IMR-90 (cell line): ENCODE measurements around the gene NIPSNAP2. TPM values are rescaled to one million over a fixed set of nuclear protein-coding genes. Genes with fewer than 3 reads are reported as not detected.

ENCODE experiments used
- ATAC-seq: fragments of 200-7000 bp; cut with Tn5 transposase; 2 replicates; pipeline ENCODE4 v1.9.1; 2020; ENCODE audit warnings: low read depth, mild to moderate bottlenecking, moderate library complexity
- BruUV-seq: library from RNA; stranded (reverse); fragments of 400-500 nt; replicated peaks from 2 replicates; lab custom pipeline; 2021; lab: Mats Ljungman, UMichigan
- CTCF ChIA-PET: fragments of 300-600 bp; formaldehyde crosslinking; extraction: SDS; loops from one replicate; lab custom pipeline; 2021; ENCODE audit warnings: antibody characterized with exemption; lab: Yijun Ruan, JAX
- POLR2A ChIA-PET: fragments of 300-600 bp; sonication (Branson Sonifier 250); formaldehyde crosslinking; loops from one replicate; lab custom pipeline; 2022; ENCODE audit warnings: antibody characterized with exemption; ENCODE audit not compliant: unreplicated experiment; lab: Charles Lee
- DNase-seq: peaks from one replicate; pipeline ENCODE4 v3.0.0; 2013
- H2AFZ ChIP-seq: replicated peaks from 2 replicates; pipeline ENCODE3; 2013; ENCODE audit warnings: low read length, mild to moderate bottlenecking; ENCODE audit not compliant: poor library complexity
- H2AK5ac ChIP-seq: 2 replicates; pipeline ENCODE4 v1.6.1; 2013; ENCODE audit warnings: low read depth, low read length, inconsistent platforms
- H2AK9ac ChIP-seq: replicated peaks from 2 replicates; pipeline ENCODE3; 2013; ENCODE audit warnings: mild to moderate bottlenecking, low read depth, low read length, moderate library complexity; ENCODE audit not compliant: poor library complexity
- H2BK120ac ChIP-seq: 2 replicates; pipeline ENCODE4 v1.6.1; 2013; ENCODE audit warnings: low read depth, low read length, inconsistent platforms
- H2BK15ac ChIP-seq: 3 replicates; pipeline ENCODE4 v1.6.1; 2013; ENCODE audit warnings: low read depth, low read length, inconsistent platforms
- H2BK20ac ChIP-seq: 2 replicates; pipeline ENCODE4 v1.6.1; 2013; ENCODE audit warnings: low read depth, mild to moderate bottlenecking, inconsistent platforms, low read length, moderate library complexity
- H2BK5ac ChIP-seq: 2 replicates; pipeline ENCODE4 v1.6.1; 2013; ENCODE audit warnings: mild to moderate bottlenecking, low read depth, low read length, inconsistent platforms; ENCODE audit not compliant: poor library complexity, severe bottlenecking
- H3K14ac ChIP-seq: replicated peaks from 2 replicates; pipeline ENCODE4 v1.6.1; 2013; ENCODE audit warnings: low read depth, low read length, inconsistent platforms
- H3K18ac ChIP-seq: 2 replicates; pipeline ENCODE4 v1.6.1; 2013; ENCODE audit warnings: low read depth, low read length, control low read depth
- H3K23ac ChIP-seq: 2 replicates; pipeline ENCODE4 v1.6.1; 2013; ENCODE audit warnings: low read depth, low read length, inconsistent platforms
- H3K27ac ChIP-seq: 2 replicates; pipeline ENCODE4 v1.5.1; 2013; ENCODE audit warnings: mild to moderate bottlenecking, control low read depth, low read length; ENCODE audit not compliant: insufficient read depth
- H3K27me3 ChIP-seq: 2 replicates; pipeline ENCODE4 v1.6.1; 2013; ENCODE audit warnings: low read length; ENCODE audit not compliant: control insufficient read depth, insufficient read depth
- H3K36me3 ChIP-seq: 2 replicates; pipeline ENCODE4 v1.6.1; 2013; ENCODE audit warnings: low read length, mixed read lengths; ENCODE audit not compliant: control insufficient read depth, insufficient read depth
- H3K4ac ChIP-seq: 2 replicates; pipeline ENCODE4 v1.6.1; 2013; ENCODE audit warnings: low read depth, low read length, inconsistent platforms
- H3K4me1 ChIP-seq: 2 replicates; pipeline ENCODE4 v1.6.1; 2013; ENCODE audit warnings: low read length, mixed read lengths; ENCODE audit not compliant: control insufficient read depth, insufficient read depth
- H3K4me2 ChIP-seq: 2 replicates; pipeline ENCODE4 v1.6.1; 2013; ENCODE audit warnings: low read depth, mild to moderate bottlenecking, control low read depth, low read length, moderate library complexity
- H3K4me3 ChIP-seq: 2 replicates; pipeline ENCODE4 v1.5.1; 2013; ENCODE audit warnings: low read depth, mild to moderate bottlenecking, control low read depth, low read length, moderate library complexity; ENCODE audit not compliant: insufficient read depth
- H3K56ac ChIP-seq: 2 replicates; pipeline ENCODE4 v1.6.1; 2013; ENCODE audit warnings: low read length, inconsistent platforms; ENCODE audit not compliant: insufficient read depth; ENCODE audit errors: extremely low read depth
- H3K79me1 ChIP-seq, 2 experiments: 2 replicates each; pipeline ENCODE4 v1.6.1; 2013; ENCODE audit warnings: low read length in 2 of 2, inconsistent platforms in 1 of 2, low read depth in 1 of 2
- H3K9ac ChIP-seq: 2 replicates; pipeline ENCODE4 v1.6.1; 2013; ENCODE audit warnings: low read depth, low read length, control low read depth
- H3K9me1 ChIP-seq: 2 replicates; pipeline ENCODE4 v1.6.1; 2013; ENCODE audit warnings: low read length, inconsistent platforms; ENCODE audit not compliant: insufficient read depth
- H3K9me3 ChIP-seq: 2 replicates; pipeline ENCODE4 v1.6.1; 2013; ENCODE audit warnings: low read length; ENCODE audit not compliant: control insufficient read depth, insufficient read depth
- H4K20me1 ChIP-seq: 2 replicates; pipeline ENCODE4 v1.6.1; 2013; ENCODE audit warnings: low read length, inconsistent platforms; ENCODE audit not compliant: insufficient read depth
- H4K5ac ChIP-seq: 2 replicates; pipeline ENCODE4 v1.6.1; 2013; ENCODE audit warnings: mild to moderate bottlenecking, low read depth, low read length, control low read depth
- H4K8ac ChIP-seq, 2 experiments: 2 replicates each; pipeline ENCODE4 v1.6.1; 2013; ENCODE audit warnings: low read depth in 2 of 2, low read length in 2 of 2, control low read depth in 1 of 2, inconsistent platforms in 1 of 2
- H4K91ac ChIP-seq: 2 replicates; pipeline ENCODE4 v1.6.1; 2013; ENCODE audit warnings: low read depth, low read length, inconsistent platforms; ENCODE audit not compliant: insufficient read depth
- BHLHE40 ChIP-seq: fragments of 150-350 bp; IDR thresholded peaks from 2 replicates; pipeline ENCODE4 v1.6.1; 2016; ENCODE audit warnings: mild to moderate bottlenecking, low read depth, low read length
- CEBPB ChIP-seq: IDR thresholded peaks from 2 replicates; pipeline ENCODE4 v1.6.1; 2012; ENCODE audit warnings: low read depth, low read length, improper control_type of control experiment
- CHD1 ChIP-seq: IDR thresholded peaks from 2 replicates; pipeline ENCODE4 v1.6.1; 2012; ENCODE audit warnings: low read depth, low read length, improper control_type of control experiment
- CTCF ChIP-seq: conservative IDR thresholded peaks from 2 replicates; pipeline ENCODE4 v1.5.1; 2012; ENCODE audit warnings: mild to moderate bottlenecking, low read depth, low read length, improper control_type of control experiment
- ELK1 ChIP-seq: fragments of 150-350 bp; IDR thresholded peaks from 2 replicates; pipeline ENCODE4 v1.6.1; 2016; ENCODE audit warnings: low read depth, mild to moderate bottlenecking, low read length, moderate library complexity, borderline replicate concordance
- FOS ChIP-seq: fragments of 150-350 bp; IDR thresholded peaks from 2 replicates; pipeline ENCODE4 v1.6.1; 2016; ENCODE audit warnings: low read depth, low read length
- MAFK ChIP-seq: IDR thresholded peaks from 2 replicates; pipeline ENCODE4 v1.6.1; 2012; ENCODE audit warnings: low read depth, low read length, improper control_type of control experiment
- MAZ ChIP-seq: IDR thresholded peaks from 2 replicates; pipeline ENCODE4 v1.6.1; 2012; ENCODE audit warnings: low read depth, mild to moderate bottlenecking, low read length, improper control_type of control experiment, moderate library complexity, borderline replicate concordance
- MXI1 ChIP-seq: IDR thresholded peaks from 2 replicates; pipeline ENCODE4 v1.6.1; 2012; ENCODE audit warnings: low read depth, mild to moderate bottlenecking, low read length, moderate library complexity, borderline replicate concordance
- NFE2L2 ChIP-seq: fragments of 150-350 bp; IDR thresholded peaks from 2 replicates; pipeline ENCODE4 v1.6.1; 2016; ENCODE audit warnings: low read depth, mild to moderate bottlenecking, low read length
- POLR2A ChIP-seq: IDR thresholded peaks from 2 replicates; pipeline ENCODE4 v1.6.1; 2012; ENCODE audit warnings: mild to moderate bottlenecking, low read depth, low read length
- RAD21 ChIP-seq: IDR thresholded peaks from 2 replicates; pipeline ENCODE4 v1.6.1; 2012; ENCODE audit warnings: low read length, improper control_type of control experiment
- RCOR1 ChIP-seq: IDR thresholded peaks from 2 replicates; pipeline ENCODE4 v1.6.1; 2012; ENCODE audit warnings: mild to moderate bottlenecking, low read length, improper control_type of control experiment; ENCODE audit not compliant: insufficient replicate concordance
- RFX5 ChIP-seq: IDR thresholded peaks from 2 replicates; pipeline ENCODE4 v1.8.0; 2012; ENCODE audit warnings: low read depth, mild to moderate bottlenecking, low read length, moderate library complexity
- SMC3 ChIP-seq: fragments of 150-350 bp; IDR thresholded peaks from 2 replicates; pipeline ENCODE4 v1.6.1; 2016; ENCODE audit warnings: low read depth, mild to moderate bottlenecking, antibody characterized with exemption, low read length, moderate library complexity
- USF2 ChIP-seq: fragments of 150-350 bp; IDR thresholded peaks from 2 replicates; pipeline ENCODE4 v1.6.1; 2017; ENCODE audit warnings: mild to moderate bottlenecking, antibody characterized with exemption, low read length, low read depth
- WGBS, 2 experiments: methylation state at CpG; one replicate each; pipeline versions ENCODE4 v1.1.5 to v1.1.7; 2013; ENCODE audit warnings: missing lambda C conversion rate in 2 of 2; ENCODE audit not compliant: insufficient read length in 1 of 2; ENCODE audit errors: extremely low coverage in 2 of 2; 5-methylcytosine and 5-hydroxymethylcytosine counted together
- dilution Hi-C: fragments of 300-500 bp; cut with HindIII; formaldehyde crosslinking; loops from one replicate; pipeline ENCODE4 v1.14.3; 2018; ENCODE audit warnings: low sequenced_read_pairs; ENCODE audit not compliant: unreplicated experiment
- in situ Hi-C: fragments of 300-500 bp; cut with MboI; formaldehyde crosslinking; loops from 3 replicates; pipeline ENCODE4 v1.14.3; 2019; ENCODE audit warnings: low sequenced_read_pairs, inconsistent platforms, mixed read lengths
- intact Hi-C: fragments of 100-400 bp; cut with micrococcal nuclease; formaldehyde crosslinking; loops from 2 replicates; pipeline ENCODE4 v1.10.0; 2022
- polyA plus RNA-seq, 3 experiments: library from polyadenylated mRNA; depleted of rRNA; stranded (reverse); fragments of >200 nt; gene quantifications; 2 replicates each; pipeline ENCODE4 v1.2.3, GENCODE V29; 2012; ENCODE audit warnings: low replicate concordance in 1 of 3
- total RNA-seq: library from RNA; depleted of rRNA; stranded (reverse); fragments of >200 nt; gene quantifications from 2 replicates; pipeline ENCODE4 v1.2.3, GENCODE V29; 2012

The NIPSNAP2 gene
- total and polyA plus RNA-seq, 2 of the 4 experiments (the other 2 are of a cell fraction) = 33.7 to 42.8 TPM

- no peak overlapping the region for H4K8ac ChIP-seq
- H2AFZ ChIP-seq = no peak overlapping the region
- H2BK5ac ChIP-seq = no peak overlapping the region
- no peak overlapping the region for H3K14ac ChIP-seq
- H3K9me3 ChIP-seq = no peaks in the 10 kb centered on the region
- no peaks in the 10 kb centered on the region; the same call in 1 of the 2 replicates for H3K9me1 ChIP-seq
- CTCF ChIA-PET = interaction anchor here (0.6 kb wide), 1 partner anchor 19 kb away, joined by 5 read pairs; no protein-coding TSS in a partner anchor
- H3K36me3 ChIP-seq = peaks cover 6% of the 10 kb centered on the region; the same call in 1 of the 2 replicates
- no peak overlapping the region for H3K4me2 ChIP-seq
- TF ChIP-seq RFX5 = no peak
- no peak for TF ChIP-seq RCOR1
- no peak for TF ChIP-seq MXI1
- no peak for TF ChIP-seq BHLHE40
- no peak for TF ChIP-seq FOS
- TF ChIP-seq MAFK = no peak
- TF ChIP-seq RAD21 = no peak
- no peak for TF ChIP-seq CEBPB
- no peak for TF ChIP-seq USF2
- no peak for TF ChIP-seq SMC3
- TF ChIP-seq ELK1 = no peak
- no peak for TF ChIP-seq CTCF
- TF ChIP-seq POLR2A = no peak
- no peak for TF ChIP-seq CHD1
- no peak for TF ChIP-seq NFE2L2
- TF ChIP-seq MAZ = no peak
- H2BK20ac ChIP-seq = no peak overlapping the region
- H3K79me1 ChIP-seq = no peaks in the 10 kb centered on the region
- dilution Hi-C loops (no loop called here), intact Hi-C loops (loop anchor here (2.0 to 5.0 kb wide), 2 partner anchors 22 to 45 kb away; partner anchors contain the start of genes CCT6A and PSPH), in situ Hi-C loops (no loop called here)
- H3K4ac ChIP-seq = no peak overlapping the region
- no peak overlapping the region for H2AK9ac ChIP-seq
- ATAC-seq (no peak), DNase-seq (no peak)
- 60% methylated on average over 1 of the region's 4 CpGs; no CpG with 5 or more reads in 1 of the 2 experiments for WGBS, 2 experiments
- H2BK120ac ChIP-seq = no peak overlapping the region
- no peak overlapping the region for H4K91ac ChIP-seq
- H3K27ac ChIP-seq = no peak overlapping the region
- no peak overlapping the region for H3K18ac ChIP-seq
- H3K9ac ChIP-seq = no peak overlapping the region
- no peak overlapping the region for H3K56ac ChIP-seq
- BruUV-seq = no TSS peak
- H3K4me1 ChIP-seq = no peaks in the 10 kb centered on the region
- H3K23ac ChIP-seq = no peak overlapping the region
- no peak overlapping the region for H4K5ac ChIP-seq
- H3K4me3 ChIP-seq = no peak overlapping the region
- POLR2A ChIA-PET = no interaction called here
- H4K20me1 ChIP-seq = no peaks in the 10 kb centered on the region
- no peaks in the 10 kb centered on the region for H3K27me3 ChIP-seq
- H2AK5ac ChIP-seq = no peak overlapping the region; the same call in 1 of the 2 replicates
- no peak overlapping the region for H2BK15ac ChIP-seq
Observed at GRCh38 chr7:56007167-56007652, 42.8 kb downstream of the NIPSNAP2 start.
